ENCODE results near the gene EPHB1.

EPHB1 gene

DNA sequence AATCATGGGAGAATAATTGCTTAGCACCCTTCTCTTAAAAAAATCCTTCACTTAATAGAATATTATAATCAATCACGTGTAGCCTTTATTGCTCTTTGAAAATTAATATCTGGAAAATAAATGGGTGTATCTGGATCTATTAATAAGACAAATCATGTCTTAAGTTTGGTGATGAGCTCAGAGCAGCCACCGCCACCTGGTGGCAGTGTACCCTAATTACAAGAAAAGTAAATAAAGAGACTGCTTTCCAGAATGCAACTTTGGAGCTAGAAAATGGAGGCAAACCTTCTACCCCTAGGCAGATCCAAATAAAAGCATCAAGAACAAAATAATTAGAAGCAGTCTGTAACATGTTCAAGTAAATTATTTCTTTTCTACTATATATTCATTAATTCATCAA lies 43.5 kb downstream of the EPHB1 start:
- Histone ChIP-seq H3K4me3 (replicated peaks; ENCODE audit: insufficient read depth, low read length) (no peak overlapping the region), H3K27me3 (ENCODE audit: insufficient read depth, poor library complexity, severe bottlenecking) (no peaks in the 10 kb centered on the region), H3K27ac (replicated peaks) (no peak overlapping the region)
- TF ChIP-seq, protein P1, sequence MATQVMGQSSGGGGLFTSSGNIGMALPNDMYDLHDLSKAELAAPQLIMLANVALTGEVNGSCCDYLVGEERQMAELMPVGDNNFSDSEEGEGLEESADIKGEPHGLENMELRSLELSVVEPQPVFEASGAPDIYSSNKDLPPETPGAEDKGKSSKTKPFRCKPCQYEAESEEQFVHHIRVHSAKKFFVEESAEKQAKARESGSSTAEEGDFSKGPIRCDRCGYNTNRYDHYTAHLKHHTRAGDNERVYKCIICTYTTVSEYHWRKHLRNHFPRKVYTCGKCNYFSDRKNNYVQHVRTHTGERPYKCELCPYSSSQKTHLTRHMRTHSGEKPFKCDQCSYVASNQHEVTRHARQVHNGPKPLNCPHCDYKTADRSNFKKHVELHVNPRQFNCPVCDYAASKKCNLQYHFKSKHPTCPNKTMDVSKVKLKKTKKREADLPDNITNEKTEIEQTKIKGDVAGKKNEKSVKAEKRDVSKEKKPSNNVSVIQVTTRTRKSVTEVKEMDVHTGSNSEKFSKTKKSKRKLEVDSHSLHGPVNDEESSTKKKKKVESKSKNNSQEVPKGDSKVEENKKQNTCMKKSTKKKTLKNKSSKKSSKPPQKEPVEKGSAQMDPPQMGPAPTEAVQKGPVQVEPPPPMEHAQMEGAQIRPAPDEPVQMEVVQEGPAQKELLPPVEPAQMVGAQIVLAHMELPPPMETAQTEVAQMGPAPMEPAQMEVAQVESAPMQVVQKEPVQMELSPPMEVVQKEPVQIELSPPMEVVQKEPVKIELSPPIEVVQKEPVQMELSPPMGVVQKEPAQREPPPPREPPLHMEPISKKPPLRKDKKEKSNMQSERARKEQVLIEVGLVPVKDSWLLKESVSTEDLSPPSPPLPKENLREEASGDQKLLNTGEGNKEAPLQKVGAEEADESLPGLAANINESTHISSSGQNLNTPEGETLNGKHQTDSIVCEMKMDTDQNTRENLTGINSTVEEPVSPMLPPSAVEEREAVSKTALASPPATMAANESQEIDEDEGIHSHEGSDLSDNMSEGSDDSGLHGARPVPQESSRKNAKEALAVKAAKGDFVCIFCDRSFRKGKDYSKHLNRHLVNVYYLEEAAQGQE (IDR thresholded peaks at IDR 0.05; ENCODE audit: insufficient replicate concordance, low read depth): no peak
- TF ChIP-seq GABPA (IDR thresholded peaks at IDR 0.05; ENCODE audit: low read depth) (no peak), POLR2AphosphoS5 (IDR thresholded peaks at IDR 0.05; ENCODE audit: low read depth) (no peak), SPI1 (IDR thresholded peaks at IDR 0.05; ENCODE audit: borderline replicate concordance, low read depth) (no peak)
- TF ChIP-seq, protein P2, sequence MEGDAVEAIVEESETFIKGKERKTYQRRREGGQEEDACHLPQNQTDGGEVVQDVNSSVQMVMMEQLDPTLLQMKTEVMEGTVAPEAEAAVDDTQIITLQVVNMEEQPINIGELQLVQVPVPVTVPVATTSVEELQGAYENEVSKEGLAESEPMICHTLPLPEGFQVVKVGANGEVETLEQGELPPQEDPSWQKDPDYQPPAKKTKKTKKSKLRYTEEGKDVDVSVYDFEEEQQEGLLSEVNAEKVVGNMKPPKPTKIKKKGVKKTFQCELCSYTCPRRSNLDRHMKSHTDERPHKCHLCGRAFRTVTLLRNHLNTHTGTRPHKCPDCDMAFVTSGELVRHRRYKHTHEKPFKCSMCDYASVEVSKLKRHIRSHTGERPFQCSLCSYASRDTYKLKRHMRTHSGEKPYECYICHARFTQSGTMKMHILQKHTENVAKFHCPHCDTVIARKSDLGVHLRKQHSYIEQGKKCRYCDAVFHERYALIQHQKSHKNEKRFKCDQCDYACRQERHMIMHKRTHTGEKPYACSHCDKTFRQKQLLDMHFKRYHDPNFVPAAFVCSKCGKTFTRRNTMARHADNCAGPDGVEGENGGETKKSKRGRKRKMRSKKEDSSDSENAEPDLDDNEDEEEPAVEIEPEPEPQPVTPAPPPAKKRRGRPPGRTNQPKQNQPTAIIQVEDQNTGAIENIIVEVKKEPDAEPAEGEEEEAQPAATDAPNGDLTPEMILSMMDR (IDR thresholded peaks at IDR 0.05; ENCODE audit: insufficient read depth, low read length): no peak
- no peak for DNase-seq (ENCODE audit: low read depth in 1 of 2, low spot score in 1 of 2)

DNA sequence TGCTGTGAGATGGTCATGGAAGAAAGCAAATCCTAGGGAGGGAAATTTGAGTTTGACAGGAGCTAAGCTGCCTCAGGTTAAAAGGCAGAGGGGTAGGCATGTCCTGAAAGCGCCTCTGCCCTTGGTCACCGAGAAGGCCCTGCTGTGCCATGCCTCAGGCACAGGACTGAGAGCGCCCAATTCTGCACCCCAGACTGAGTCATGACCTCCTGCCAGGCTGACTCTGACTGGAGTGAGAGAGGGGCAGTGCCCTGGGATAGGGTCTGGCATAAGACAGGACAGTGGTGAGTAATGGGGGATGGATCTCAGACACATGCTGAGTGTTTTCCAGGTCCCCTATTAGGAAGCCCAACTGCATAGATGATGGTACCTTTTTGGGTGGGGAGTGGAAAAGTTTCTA lies 44.4 kb downstream of the EPHB1 start:
- H3K4me3 ChIP-seq (replicated peaks; ENCODE audit: insufficient read depth, low read length): no peak overlapping the region
- DNase-seq (ENCODE audit: low read depth in 1 of 2, low spot score in 1 of 2): no peak
- H3K27ac ChIP-seq (replicated peaks): no peak overlapping the region
- TF ChIP-seq, protein P1 (IDR thresholded peaks at IDR 0.05; ENCODE audit: insufficient replicate concordance, low read depth): no peak
- TF ChIP-seq GABPA (IDR thresholded peaks at IDR 0.05; ENCODE audit: low read depth): no peak
- H3K27me3 ChIP-seq (ENCODE audit: insufficient read depth, poor library complexity, severe bottlenecking): no peaks in the 10 kb centered on the region

DNA sequence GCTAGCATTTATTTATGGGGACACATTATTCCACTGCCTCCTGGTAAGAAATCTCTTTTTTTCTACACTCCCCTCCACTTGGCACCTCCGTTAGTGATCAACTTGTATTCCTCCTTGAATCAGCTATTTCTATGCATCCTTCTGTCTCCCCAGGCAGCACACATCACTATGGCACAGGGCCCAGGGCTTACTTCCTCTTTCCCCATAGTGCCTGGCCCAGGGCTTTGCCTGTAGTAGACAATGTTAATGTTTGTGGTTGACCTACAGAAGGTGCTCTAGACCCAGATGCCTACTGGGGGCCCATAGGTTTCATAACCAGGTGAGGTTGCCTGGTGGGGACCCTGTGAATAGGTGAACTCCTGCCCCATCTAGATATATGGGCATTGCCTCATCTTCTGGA lies 44.9 kb downstream of the EPHB1 start:
- DNase-seq (ENCODE audit: low read depth in 1 of 2, low spot score in 1 of 2): peak in 1 of 2 experiments; percentile 19
- no peak overlapping the region for H3K4me3 ChIP-seq (replicated peaks; ENCODE audit: insufficient read depth, low read length)

More for the DNA sequence above, 44.9 kb downstream of the EPHB1 start:
- no peak overlapping the region for H3K27ac ChIP-seq (replicated peaks)
- TF ChIP-seq, protein P1 (IDR thresholded peaks at IDR 0.05; ENCODE audit: insufficient replicate concordance, low read depth): no peak
- TF ChIP-seq, protein P2 (IDR thresholded peaks at IDR 0.05; ENCODE audit: insufficient read depth, low read length): no peak
- no peak for TF ChIP-seq POLR2AphosphoS5 (IDR thresholded peaks at IDR 0.05; ENCODE audit: low read depth)
- TF ChIP-seq SPI1 (IDR thresholded peaks at IDR 0.05; ENCODE audit: borderline replicate concordance, low read depth): no peak
- no peak for TF ChIP-seq GABPA (IDR thresholded peaks at IDR 0.05; ENCODE audit: low read depth)
- H3K27me3 ChIP-seq (ENCODE audit: insufficient read depth, poor library complexity, severe bottlenecking): no peaks in the 10 kb centered on the region
